Right atrium auricular region (tissue), 2 donors: Measurements from ENCODE around the gene PSAPL1. TPM values are rescaled to one million over a fixed set of nuclear protein-coding genes. Genes with fewer than 3 reads are reported as not detected.

ENCODE experiments used
- DNase-seq: peaks from one replicate; pipeline ENCODE4 v3.0.0-alpha.2; 2019; ENCODE audit warnings: low spot score
- H3K27ac ChIP-seq, 2 donors: fragments of 200-600 bp; sonication (generic); 1 replicate in 1 of 2; 2 replicates in 1 of 2; pipeline ENCODE4 v1.5.1; 2016 to 2019
- H3K27me3 ChIP-seq, 2 donors: fragments of 200-600 bp; sonication (generic); one replicate each; pipeline versions ENCODE4 v1.5.1 to v1.6.0; 2017 to 2019
- H3K36me3 ChIP-seq: fragments of 200-600 bp; sonication (generic); one replicate; pipeline ENCODE4 v1.5.1; 2016
- H3K4me1 ChIP-seq, 2 donors: fragments of 200-600 bp; sonication (generic); one replicate each; pipeline versions ENCODE4 v1.5.1 to v1.6.0; 2017 to 2019
- H3K4me3 ChIP-seq, 2 donors: fragments of 200-600 bp; sonication (generic); 1 replicate in 1 of 2; 2 replicates in 1 of 2; pipeline ENCODE4 v1.5.1; 2017 to 2019; ENCODE audit warnings: mild to moderate bottlenecking in 1 of 2, moderate library complexity in 1 of 2
- H3K9me3 ChIP-seq, 2 donors: fragments of 200-600 bp; sonication (generic); one replicate each; pipeline ENCODE4 v1.5.1; 2019
- microRNA-seq, 2 donors: library from miRNA; unstranded; fragments of <30 nt; microRNA quantifications; one replicate each; pipeline ENCODE4, GENCODE V29; 2016 to 2017; ENCODE audit warnings: borderline number of aligned reads in 2 of 2, borderline replicate concordance in 1 of 2
- total RNA-seq, 2 donors: library from RNA; depleted of rRNA; stranded (reverse); fragments of >200 nt; gene quantifications; one replicate each; pipeline ENCODE4 v1.1.0, GENCODE V29; 2016
- TF ChIP-seq, protein P1 (sequence below), 2 donors: fragments of 200-600 bp; sonication (generic); IDR thresholded peaks; one replicate each; pipeline ENCODE4 v1.5.1; 2019; ENCODE audit warnings: antibody characterized with exemption in 2 of 2

The PSAPL1 gene
- total RNA-seq, 2 donors from 2014 or later, result 0.12 TPM; not detected in 1

DNA sequence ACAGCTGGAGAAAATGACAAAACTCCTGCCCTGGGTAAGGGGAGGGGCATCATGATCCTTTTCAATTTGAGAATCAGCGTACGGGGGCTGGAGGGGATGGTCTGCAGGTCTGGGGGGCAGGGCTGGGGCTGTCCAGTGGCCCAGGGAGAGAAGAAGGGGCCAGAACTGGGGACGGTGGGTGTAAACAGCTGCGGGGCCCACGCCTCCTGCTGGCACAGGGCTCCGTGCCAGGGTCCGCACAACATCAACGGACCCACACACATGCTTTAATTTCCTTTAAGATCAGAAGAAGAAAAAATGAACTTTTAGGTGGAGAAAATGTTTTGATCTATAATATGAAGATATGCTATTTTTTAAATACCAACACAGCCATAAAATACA is 52.1 kb downstream of the PSAPL1 start:
- Histone ChIP-seq H3K27ac (no peak overlapping the region), H3K4me1 (peaks cover 0 to 10% of the 10 kb centered on the region in 2 donors), H3K27me3 (no peaks in the 10 kb centered on the region), H3K4me3 (no peak overlapping the region), H3K9me3 (no peaks in the 10 kb centered on the region), H3K36me3 (no peaks in the 10 kb centered on the region)
- TF ChIP-seq, protein P1, sequence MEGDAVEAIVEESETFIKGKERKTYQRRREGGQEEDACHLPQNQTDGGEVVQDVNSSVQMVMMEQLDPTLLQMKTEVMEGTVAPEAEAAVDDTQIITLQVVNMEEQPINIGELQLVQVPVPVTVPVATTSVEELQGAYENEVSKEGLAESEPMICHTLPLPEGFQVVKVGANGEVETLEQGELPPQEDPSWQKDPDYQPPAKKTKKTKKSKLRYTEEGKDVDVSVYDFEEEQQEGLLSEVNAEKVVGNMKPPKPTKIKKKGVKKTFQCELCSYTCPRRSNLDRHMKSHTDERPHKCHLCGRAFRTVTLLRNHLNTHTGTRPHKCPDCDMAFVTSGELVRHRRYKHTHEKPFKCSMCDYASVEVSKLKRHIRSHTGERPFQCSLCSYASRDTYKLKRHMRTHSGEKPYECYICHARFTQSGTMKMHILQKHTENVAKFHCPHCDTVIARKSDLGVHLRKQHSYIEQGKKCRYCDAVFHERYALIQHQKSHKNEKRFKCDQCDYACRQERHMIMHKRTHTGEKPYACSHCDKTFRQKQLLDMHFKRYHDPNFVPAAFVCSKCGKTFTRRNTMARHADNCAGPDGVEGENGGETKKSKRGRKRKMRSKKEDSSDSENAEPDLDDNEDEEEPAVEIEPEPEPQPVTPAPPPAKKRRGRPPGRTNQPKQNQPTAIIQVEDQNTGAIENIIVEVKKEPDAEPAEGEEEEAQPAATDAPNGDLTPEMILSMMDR (IDR thresholded peaks at IDR 0.05), result no peak
- no peak for DNase-seq

DNA sequence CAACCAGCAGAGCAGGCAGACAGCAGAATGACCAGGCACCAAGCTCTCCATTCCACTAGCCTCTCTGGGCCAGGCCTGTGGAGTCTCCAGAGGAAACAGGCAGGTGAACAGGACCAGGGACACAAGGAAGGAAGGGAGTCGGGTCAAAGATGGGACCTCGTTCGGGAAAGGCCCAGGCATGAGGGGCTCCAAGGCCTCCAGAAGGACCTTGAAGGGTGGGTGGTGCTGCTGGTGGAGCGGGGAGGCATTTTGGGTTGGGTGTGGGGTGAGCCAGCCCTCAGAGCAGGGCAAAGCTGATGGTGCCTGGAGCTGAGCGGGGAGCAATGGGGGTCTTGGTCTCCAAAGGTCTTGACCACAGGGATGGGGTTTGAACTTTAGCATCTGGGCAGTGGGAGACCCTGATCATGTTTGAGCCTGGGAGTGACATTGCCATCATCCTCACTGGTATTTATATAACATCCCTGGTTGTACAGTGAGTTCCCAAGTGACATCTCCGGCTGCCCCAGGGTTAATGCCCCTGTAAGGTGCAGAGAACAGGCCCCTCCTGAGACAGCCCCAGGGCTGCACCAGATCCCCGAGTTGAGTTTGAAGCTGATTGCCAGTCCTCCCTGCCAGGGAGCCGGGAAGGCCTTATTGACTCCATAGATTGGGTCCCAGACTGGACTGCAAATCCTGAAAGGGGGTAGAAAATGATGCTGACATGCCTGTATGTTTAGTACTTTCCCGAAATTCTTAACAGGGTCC is 52.7 kb downstream of the PSAPL1 start:
- Histone ChIP-seq H3K27me3 (no peaks in the 10 kb centered on the region), H3K4me3 (no peak overlapping the region), H3K9me3 (no peaks in the 10 kb centered on the region), H3K36me3 (no peaks in the 10 kb centered on the region), H3K27ac (no peak overlapping the region), H3K4me1 (peaks cover 0 to 10% of the 10 kb centered on the region in 2 donors)
- TF ChIP-seq, protein P1 (IDR thresholded peaks at IDR 0.05), result no peak
- no peak for DNase-seq

DNA sequence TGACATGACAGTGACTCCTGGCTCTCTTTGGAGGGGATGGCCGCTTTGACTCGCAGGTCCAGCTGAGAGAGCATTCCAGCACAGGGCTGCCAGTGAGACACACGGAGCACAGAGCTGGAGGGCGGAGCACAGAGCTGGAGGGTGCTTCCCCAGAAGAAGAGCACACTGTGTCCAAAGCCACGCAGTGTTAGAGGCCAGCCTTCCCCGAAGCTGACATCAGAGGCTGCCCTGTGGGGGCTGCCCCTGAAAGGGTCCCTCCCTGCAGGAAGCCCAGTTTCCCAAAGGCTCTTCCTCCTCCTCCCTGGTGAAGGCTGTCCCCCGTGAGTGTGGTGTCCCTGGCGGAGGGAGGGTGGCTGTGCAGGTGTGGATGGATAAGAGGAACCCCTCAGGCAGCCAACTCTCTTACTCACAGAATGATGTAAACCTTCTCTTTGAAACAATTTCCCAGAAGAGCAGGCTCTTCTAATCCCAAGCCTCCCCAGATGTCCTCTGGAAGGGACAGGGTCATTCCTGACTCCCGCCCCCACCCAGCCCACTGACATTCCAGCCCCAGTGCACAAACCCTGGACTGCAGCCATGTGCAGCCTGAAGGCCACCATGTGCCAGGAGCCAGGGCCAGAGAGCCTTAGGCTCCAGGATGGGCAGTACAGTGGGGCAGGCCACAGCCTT is 53.4 kb downstream of the PSAPL1 start:
- TF ChIP-seq, protein P1 (IDR thresholded peaks at IDR 0.05), result no peak
- H3K36me3 ChIP-seq, result no peaks in the 10 kb centered on the region
- H3K4me3 ChIP-seq, result no peak overlapping the region
- no peaks in the 10 kb centered on the region for H3K9me3 ChIP-seq
- no peak overlapping the region for H3K27ac ChIP-seq
- no peak for DNase-seq
- peaks cover 0 to 10% of the 10 kb centered on the region in 2 donors for H3K4me1 ChIP-seq
- no peaks in the 10 kb centered on the region for H3K27me3 ChIP-seq

Small RNA genes lying within 50 kb of the gene (microRNA-seq; reads per million reads assigned to microRNA genes)
- 0 reads per million in 2 donors for gene MIR4274

Other genes with a start within 250 kb of the PSAPL1 start
- gene SORCS2, start 242.4 kb downstream of the PSAPL1 start, total RNA-seq, result 1 to 10 TPM; 1.5 to 1.7 TPM